Suppressor macrophage (primary cell): ENCODE results near the gene DOCK4.

ENCODE experiments used
- DNase-seq, 4 experiments: peaks; one replicate each; pipeline ENCODE4 v3.0.0-alpha.2; 2020 to 2022

DOCK4 gene

GRCh38 chr7:111755383-111755782, 450.8 kb downstream of the DOCK4 start:
- no peak for DNase-seq

- DNase-seq: no peak
These were observed 452.2 kb downstream of the DOCK4 start for GRCh38 chr7:111753968-111754367.

- peak; percentile 75 to 82 (median 80) for DNase-seq
These were observed 454.1 kb downstream of the DOCK4 start for GRCh38 chr7:111752022-111752582.

GRCh38 chr7:111750878-111751277, 455.3 kb downstream of the DOCK4 start:
- DNase-seq: no peak

- no peak for DNase-seq
These were observed 456.0 kb downstream of the DOCK4 start for GRCh38 chr7:111750228-111750627.

- no peak for DNase-seq
These were observed 456.6 kb downstream of the DOCK4 start for GRCh38 chr7:111749625-111750024.

GRCh38 chr7:111747718-111748117, 458.5 kb downstream of the DOCK4 start:
- DNase-seq: no peak

GRCh38 chr7:111746950-111747349, 459.2 kb downstream of the DOCK4 start:
- DNase-seq: no peak

GRCh38 chr7:111744501-111745155, 461.6 kb downstream of the DOCK4 start:
- DNase-seq: no peak

- DNase-seq: peak; percentile 41 to 75 (median 54)
These were observed 462.9 kb downstream of the DOCK4 start for GRCh38 chr7:111743244-111743847.

GRCh38 chr7:111741811-111742240, 464.4 kb downstream of the DOCK4 start:
- peak; percentile 42 to 50 (median 46) for DNase-seq

GRCh38 chr7:111740942-111741341, 465.3 kb downstream of the DOCK4 start:
- no peak for DNase-seq

GRCh38 chr7:111736552-111736874, 469.7 kb downstream of the DOCK4 start:
- DNase-seq: no peak

GRCh38 chr7:111735661-111736551, 470.3 kb downstream of the DOCK4 start:
- DNase-seq: peak; percentile 67 to 82 (median 74)

- no peak for DNase-seq
These were observed 471.1 kb downstream of the DOCK4 start for GRCh38 chr7:111734954-111735660.

- no peak for DNase-seq
These were observed 473.3 kb downstream of the DOCK4 start for GRCh38 chr7:111732923-111733322.

GRCh38 chr7:111730476-111731300, 475.5 kb downstream of the DOCK4 start:
- DNase-seq: peak in 1 of 4 experiments; percentile 15

GRCh38 chr7:111730057-111730456, 476.1 kb downstream of the DOCK4 start:
- DNase-seq: no peak

GRCh38 chr7:111729483-111729882, 476.7 kb downstream of the DOCK4 start:
- DNase-seq: no peak

GRCh38 chr7:111728635-111728995, 477.6 kb downstream of the DOCK4 start:
- DNase-seq: no peak

- DNase-seq: no peak
These were observed 478.1 kb downstream of the DOCK4 start for GRCh38 chr7:111727905-111728634.
